Measurements from ENCODE around the gene DIO1.

Gene DIO1

DNA sequence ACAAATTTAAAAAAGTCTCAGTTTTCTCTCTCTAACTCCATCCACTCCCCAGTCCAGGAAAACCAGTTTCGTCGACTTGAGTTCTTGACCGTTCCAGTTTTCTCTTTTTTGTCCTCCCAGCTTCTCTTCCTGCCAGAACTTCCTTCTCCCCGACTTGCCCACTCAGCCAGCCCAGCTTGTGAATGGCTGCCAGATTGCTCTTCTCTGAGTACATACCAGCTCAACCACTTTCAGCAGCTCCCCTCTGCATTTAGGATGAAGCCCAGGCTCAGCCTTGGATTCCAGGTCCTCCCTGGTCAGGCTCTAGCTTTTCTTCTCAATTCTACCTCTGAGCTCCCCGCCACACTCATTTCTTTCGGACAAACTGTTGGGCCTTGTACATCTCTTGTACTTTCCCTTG is 1.4 kb downstream of the DIO1 start:
- DNase-seq, result no peak

DNA sequence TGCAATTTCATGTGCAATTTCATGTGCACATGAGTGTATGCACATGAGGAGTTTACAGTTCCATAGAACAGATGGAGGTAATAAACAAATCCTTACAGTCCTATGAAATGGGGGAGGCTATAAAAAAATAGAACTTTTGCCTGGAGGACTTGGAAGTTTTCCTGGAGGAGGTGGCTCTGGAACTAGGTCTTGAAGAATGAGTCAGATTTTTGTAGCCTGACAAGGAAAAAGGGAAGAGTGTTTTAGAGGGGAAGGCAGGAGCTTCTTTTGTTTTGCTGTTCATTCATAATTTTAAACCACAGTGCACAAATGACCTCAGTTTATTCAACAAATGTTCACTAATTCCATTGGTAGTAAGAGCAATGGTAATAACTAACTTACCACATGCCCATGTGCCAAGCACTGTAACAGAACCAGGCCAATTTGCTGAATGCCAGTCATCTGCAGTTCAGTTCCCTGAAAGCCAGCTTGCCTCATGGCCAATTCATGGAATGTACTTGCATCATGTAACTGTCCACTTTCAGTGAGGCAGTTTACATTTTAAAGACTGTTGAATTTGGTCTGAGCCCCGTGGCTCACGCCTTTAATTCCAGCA is 2.7 kb downstream of the DIO1 start:
- no peak for DNase-seq

GRCh38 chr1:53899206-53899628 is 5.2 kb downstream of the DIO1 start:
- no peak for DNase-seq

- DNase-seq, result no peak
These were observed 5.7 kb downstream of the DIO1 start for GRCh38 chr1:53899708-53900107.

- DNase-seq, result no peak
These were observed 8.5 kb downstream of the DIO1 start for GRCh38 chr1:53902235-53903138.

GRCh38 chr1:53905509-53905908 is 11.5 kb downstream of the DIO1 start:
- no peak for DNase-seq

DNA sequence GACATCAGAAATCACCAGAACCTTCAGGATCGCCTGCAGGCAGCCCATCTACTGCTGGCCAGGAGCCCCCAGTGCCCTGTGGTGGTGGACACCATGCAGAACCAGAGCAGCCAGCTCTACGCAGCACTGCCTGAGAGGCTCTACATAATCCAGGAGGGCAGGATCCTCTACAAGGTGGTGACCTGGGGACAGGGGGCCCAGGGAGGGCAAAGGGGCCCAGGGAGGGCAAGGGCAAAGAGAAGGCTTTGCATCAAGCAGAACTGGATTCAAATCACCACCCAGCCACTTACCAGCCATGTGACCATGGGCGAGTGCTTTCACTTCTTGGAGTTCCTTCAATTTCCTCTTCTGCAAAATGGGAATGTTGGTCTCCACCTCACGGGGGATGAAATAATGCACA is 12.1 kb downstream of the DIO1 start:
- no peak for DNase-seq

GRCh38 chr1:53909946-53910345 is 16.0 kb downstream of the DIO1 start:
- DNase-seq, result no peak

- DNase-seq, result no peak
These were observed 17.5 kb downstream of the DIO1 start for GRCh38 chr1:53911442-53911841.

GRCh38 chr1:53913352-53914033 is 19.5 kb downstream of the DIO1 start:
- DNase-seq, result no peak

DNA sequence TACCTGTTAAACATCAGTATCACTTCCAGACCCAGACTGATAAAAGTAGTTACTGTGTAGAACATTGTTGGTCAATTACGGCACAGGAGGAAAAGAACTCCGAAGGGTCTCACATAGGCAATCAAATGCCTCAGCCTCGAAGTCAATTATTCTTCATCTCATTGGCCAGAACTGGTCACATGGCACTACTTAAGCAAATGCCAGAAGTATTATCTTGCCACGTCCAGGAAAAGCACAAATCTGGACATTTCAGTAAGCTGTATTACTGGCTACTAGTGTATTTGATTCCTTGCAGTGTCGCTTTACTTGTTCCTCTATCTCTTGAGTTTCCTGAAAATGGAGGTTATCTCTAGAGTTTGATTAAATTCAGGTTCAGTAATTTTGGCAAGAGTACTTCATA is 24.4 kb downstream of the DIO1 start:
- DNase-seq, result no peak

GRCh38 chr1:53919675-53920066 is 25.7 kb downstream of the DIO1 start:
- no peak for DNase-seq

GRCh38 chr1:53927376-53927881 is 33.4 kb downstream of the DIO1 start:
- no peak for DNase-seq

DNA sequence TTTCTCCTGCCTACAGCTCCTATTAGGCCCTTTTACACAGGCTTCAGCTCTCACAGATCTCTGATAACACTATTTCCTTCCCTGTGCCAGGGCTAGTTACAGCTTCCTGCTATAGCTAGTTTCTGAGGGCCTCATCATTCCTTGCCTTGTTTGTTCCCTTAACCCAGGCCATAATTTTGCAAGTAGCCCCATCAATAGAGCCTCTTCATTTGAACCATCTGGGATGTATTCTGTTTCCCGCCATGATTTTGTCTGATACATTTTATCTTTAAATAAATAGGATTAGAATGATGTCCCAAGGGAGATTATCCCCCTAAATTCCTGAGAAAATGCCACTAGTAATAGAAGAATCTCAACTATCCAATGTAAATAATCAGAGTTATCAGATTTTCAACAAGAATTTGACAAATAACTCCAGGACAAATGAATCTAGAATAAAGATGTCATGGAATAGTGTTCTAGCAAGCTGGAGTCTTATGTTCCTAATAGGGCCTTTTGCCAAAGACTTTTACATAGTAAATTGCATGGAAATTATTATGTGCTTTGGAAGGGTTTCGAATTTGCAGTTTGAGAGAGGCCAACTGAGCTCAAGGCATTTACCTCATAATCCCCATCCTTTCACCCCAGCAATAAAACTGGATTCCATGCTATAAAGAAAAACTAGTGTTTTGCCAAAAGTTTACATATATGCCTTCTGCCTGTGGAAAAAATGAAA is 35.4 kb downstream of the DIO1 start:
- no peak for DNase-seq

GRCh38 chr1:53930932-53931331 is 36.9 kb downstream of the DIO1 start:
- no peak for DNase-seq

DNA sequence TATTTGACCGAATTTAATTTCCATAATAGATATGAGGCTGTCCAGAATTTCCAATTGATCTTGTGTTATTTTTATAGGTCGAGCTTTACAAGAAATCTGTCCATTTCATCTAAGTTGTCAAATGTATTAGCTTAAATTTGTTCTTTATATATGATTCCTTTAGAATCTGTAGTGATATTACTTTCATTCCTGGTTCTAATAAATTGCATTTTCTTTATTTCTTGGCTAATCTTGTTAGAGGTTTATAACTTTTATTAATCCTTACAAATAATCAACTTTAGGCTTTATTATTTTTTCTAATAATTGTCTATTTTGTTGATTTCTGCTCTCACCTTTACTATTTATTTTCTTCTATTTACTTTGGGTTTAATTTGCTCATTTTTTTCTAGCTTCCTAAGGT is 37.5 kb downstream of the DIO1 start:
- DNase-seq, result no peak

DNA sequence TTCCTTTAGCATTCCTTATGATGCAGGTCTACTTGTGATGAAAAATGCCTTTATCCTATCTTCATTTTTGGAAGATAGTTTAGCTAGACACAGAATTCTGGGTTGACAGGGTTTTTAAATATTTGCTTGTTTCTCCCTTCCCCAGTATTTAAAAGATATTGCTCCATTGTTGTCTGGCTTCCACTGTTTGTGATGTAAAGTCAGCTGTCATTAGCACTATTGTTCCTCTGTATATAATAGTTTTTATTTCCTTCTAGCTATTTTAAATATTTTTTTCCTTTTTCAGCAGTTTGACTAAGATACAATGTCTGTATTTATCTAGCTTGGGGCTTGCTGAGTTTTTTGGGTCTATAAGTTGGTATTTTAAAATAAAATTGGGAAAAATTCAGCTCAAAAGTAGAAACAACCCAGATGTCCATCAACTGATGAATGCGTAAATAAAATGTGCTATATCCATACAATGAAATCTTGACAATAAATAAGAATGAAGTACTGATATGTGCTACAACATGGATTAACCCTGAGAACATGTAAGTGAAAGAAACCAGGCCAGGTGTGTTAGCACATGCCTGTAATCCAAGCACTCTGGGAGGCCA is 40.3 kb downstream of the DIO1 start:
- no peak for DNase-seq

DNA sequence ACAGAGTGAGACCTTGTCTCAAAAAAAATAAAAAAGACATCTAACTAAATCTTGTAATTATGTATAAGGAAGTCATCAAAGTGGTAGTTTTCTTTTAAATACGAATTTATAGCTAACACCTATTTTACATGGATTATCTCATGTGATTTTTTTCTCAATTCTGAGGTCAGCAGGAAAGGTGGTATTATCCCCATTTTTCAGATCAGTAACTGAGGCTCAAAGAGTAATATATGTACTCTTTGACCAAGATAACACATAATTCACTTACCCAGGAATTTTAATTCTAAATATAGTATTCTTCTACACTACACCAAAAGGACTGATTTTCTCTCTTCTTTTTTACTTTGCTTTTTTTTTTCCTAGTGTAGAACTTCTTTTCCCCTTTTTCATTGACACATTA is 42.4 kb downstream of the DIO1 start:
- no peak for DNase-seq

- no peak for DNase-seq
These were observed 44.3 kb downstream of the DIO1 start for GRCh38 chr1:53938136-53938830.

DNA sequence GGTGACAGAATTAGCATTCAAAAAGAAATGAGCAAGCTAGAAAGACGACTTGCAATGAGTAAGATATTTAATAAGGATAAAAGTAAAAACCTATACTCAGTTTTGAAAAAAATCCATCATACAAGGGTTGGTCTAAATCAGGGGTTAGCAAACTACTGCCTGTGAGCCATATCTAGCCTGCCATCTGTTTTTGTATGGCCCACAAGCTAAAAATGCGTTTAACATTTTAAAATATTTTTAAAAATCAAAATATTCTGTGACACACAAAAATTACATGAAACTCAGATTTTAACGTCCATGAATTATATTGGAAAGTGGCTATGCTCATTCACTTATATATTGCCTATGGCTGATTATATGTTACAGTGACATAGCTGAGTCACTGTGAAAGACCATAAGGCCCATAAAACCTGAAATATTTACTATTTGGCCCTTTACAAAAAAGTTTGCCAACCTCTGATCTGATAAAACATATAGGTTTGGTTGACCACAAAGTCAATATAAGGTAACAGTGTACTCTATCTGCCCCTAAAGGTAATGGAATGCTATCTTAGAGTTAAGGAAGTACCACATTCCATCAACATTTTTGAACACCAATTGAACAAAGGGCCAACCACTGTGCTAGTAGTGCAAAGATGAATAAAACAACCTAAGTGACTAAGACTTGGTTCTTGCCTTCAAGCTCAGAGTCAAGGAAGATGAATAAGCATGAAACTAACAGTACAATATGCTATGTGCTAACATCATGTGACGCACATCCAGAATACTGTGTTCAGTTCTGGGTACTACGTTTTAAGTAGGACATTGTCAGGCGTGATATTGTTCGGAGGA is 48.4 kb downstream of the DIO1 start:
- no peak for DNase-seq

GRCh38 chr1:53943090-53943489 is 49.1 kb downstream of the DIO1 start:
- DNase-seq, result no peak
